ENCODE results near the gene PPP4R3A.

PPP4R3A gene

GRCh38 chr14:91466192-91466591 is 43.9 kb downstream of the PPP4R3A start:
- peaks cover 12% of the 10 kb centered on the region for H3K36me3 ChIP-seq (ENCODE audit: control insufficient read depth, insufficient read depth, low read length)
- H3K4me3 ChIP-seq (replicated peaks; ENCODE audit: low read depth, low read length), result no peak overlapping the region
- no peak for TF ChIP-seq CTCF (IDR thresholded peaks at IDR 0.05; ENCODE audit: insufficient read depth, low read length, poor library complexity, severe bottlenecking)
- H3K27me3 ChIP-seq (replicated peaks; ENCODE audit: control insufficient read depth, insufficient read depth, low read length), result no peaks in the 10 kb centered on the region
- no peak for DNase-seq (ENCODE audit: extremely low read depth, insufficient read length)

- H3K36me3 ChIP-seq (ENCODE audit: control insufficient read depth, insufficient read depth, low read length), result peaks cover 6% of the 10 kb centered on the region
- H3K27me3 ChIP-seq (replicated peaks; ENCODE audit: control insufficient read depth, insufficient read depth, low read length), result no peaks in the 10 kb centered on the region
- no peak for TF ChIP-seq CTCF (IDR thresholded peaks at IDR 0.05; ENCODE audit: insufficient read depth, low read length, poor library complexity, severe bottlenecking)
- no peak overlapping the region for H3K4me3 ChIP-seq (replicated peaks; ENCODE audit: low read depth, low read length)
- DNase-seq (ENCODE audit: extremely low read depth, insufficient read length), result no peak
Measured at GRCh38 chr14:91464615-91465205, 45.4 kb downstream of the PPP4R3A start.

- Histone ChIP-seq H3K36me3 (ENCODE audit: control insufficient read depth, insufficient read depth, low read length) (peaks cover 6% of the 10 kb centered on the region), H3K4me3 (replicated peaks; ENCODE audit: low read depth, low read length) (no peak overlapping the region), H3K27me3 (replicated peaks; ENCODE audit: control insufficient read depth, insufficient read depth, low read length) (no peaks in the 10 kb centered on the region)
- no peak for DNase-seq (ENCODE audit: extremely low read depth, insufficient read length)
- no peak for TF ChIP-seq CTCF (IDR thresholded peaks at IDR 0.05; ENCODE audit: insufficient read depth, low read length, poor library complexity, severe bottlenecking)
Measured at GRCh38 chr14:91458612-91459011, 51.5 kb downstream of the PPP4R3A start.

GRCh38 chr14:91456283-91456682 is 53.8 kb downstream of the PPP4R3A start:
- Histone ChIP-seq H3K36me3 (ENCODE audit: control insufficient read depth, insufficient read depth, low read length) (peaks cover 6% of the 10 kb centered on the region), H3K27me3 (replicated peaks; ENCODE audit: control insufficient read depth, insufficient read depth, low read length) (no peaks in the 10 kb centered on the region), H3K4me3 (replicated peaks; ENCODE audit: low read depth, low read length) (no peak overlapping the region)
- no peak for DNase-seq (ENCODE audit: extremely low read depth, insufficient read length)
- TF ChIP-seq CTCF (IDR thresholded peaks at IDR 0.05; ENCODE audit: insufficient read depth, low read length, poor library complexity, severe bottlenecking), result no peak

- Histone ChIP-seq H3K27me3 (replicated peaks; ENCODE audit: control insufficient read depth, insufficient read depth, low read length) (no peaks in the 10 kb centered on the region), H3K36me3 (ENCODE audit: control insufficient read depth, insufficient read depth, low read length) (peaks cover 5% of the 10 kb centered on the region), H3K4me3 (replicated peaks; ENCODE audit: low read depth, low read length) (no peak overlapping the region)
- no peak for TF ChIP-seq CTCF (IDR thresholded peaks at IDR 0.05; ENCODE audit: insufficient read depth, low read length, poor library complexity, severe bottlenecking)
- no peak for DNase-seq (ENCODE audit: extremely low read depth, insufficient read length)
Measured at GRCh38 chr14:91454580-91454979, 55.5 kb downstream of the PPP4R3A start.

GRCh38 chr14:91454155-91454554 is 56.0 kb downstream of the PPP4R3A start:
- DNase-seq (ENCODE audit: extremely low read depth, insufficient read length), result no peak
- peaks cover 5% of the 10 kb centered on the region for H3K36me3 ChIP-seq (ENCODE audit: control insufficient read depth, insufficient read depth, low read length)
- TF ChIP-seq CTCF (IDR thresholded peaks at IDR 0.05; ENCODE audit: insufficient read depth, low read length, poor library complexity, severe bottlenecking), result no peak
- H3K27me3 ChIP-seq (replicated peaks; ENCODE audit: control insufficient read depth, insufficient read depth, low read length), result no peaks in the 10 kb centered on the region
- H3K4me3 ChIP-seq (replicated peaks; ENCODE audit: low read depth, low read length), result no peak overlapping the region
